Measurements from ENCODE around the gene CA12.

CA12 gene

DNA sequence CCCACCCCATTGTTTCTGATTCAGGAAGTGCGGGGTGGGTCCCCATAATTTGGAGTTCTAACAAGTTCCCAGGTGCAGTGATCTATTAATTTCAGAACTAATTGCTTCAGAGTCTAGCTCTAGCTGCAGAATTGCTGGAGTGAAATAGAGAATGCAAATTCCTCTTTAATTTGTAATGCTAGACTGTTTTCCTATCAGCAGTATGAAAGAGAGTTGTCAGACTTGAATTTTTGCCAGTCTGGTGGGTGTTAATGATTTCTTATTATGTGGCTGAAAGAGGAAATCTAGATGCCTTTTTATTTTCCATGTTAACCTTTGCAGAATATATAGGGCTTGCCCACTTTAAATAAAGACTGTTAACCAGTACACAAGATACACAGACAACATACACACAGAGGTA is 80.6 kb downstream of the CA12 start (continued):
- TF ChIP-seq ZNF565 (CRISPR knock-in tag; conservative IDR thresholded peaks at IDR 0.05; ENCODE audit: low read depth), result no peak
- no peak for TF ChIP-seq ZNF70 (CRISPR knock-in tag; IDR thresholded peaks at IDR 0.05)

DNA sequence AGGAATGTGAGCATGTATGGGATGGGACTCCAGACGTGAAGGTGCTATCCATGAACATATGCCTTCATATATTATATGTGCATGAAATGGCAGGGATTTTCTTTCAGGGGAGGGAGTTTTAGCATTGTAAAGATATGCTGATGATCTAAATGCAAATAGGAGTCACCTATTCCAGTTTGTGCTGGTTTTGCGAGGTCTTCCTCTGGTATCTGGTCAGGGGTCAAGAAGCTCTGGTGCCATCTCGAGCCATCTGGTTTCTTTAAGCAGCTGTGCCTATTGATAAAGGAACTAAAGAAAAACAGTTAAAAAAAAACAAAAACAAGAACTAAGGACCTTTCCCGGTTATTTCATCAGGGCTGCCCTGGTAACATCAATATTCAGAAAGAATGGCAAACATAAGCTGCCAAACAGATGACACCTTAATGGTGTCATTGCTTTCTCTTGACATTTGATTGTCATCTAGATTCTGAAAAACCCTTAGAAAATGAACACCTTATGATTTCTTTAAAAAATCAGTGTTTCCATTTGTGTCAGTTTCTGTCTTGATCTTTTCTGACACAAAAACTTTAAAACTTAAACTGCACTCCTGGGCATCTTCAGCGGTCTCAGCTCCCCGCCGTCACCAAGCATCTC is 81.6 kb downstream of the CA12 start:
- ATAC-seq, result no peak
- TF ChIP-seq BACH2 (CRISPR knock-in tag; IDR thresholded peaks at IDR 0.05; ENCODE audit: borderline replicate concordance), result no peak
- no peak for TF ChIP-seq ZFP30 (CRISPR knock-in tag; IDR thresholded peaks at IDR 0.05)
- TF ChIP-seq ARNTL (CRISPR knock-in tag; IDR thresholded peaks at IDR 0.05; ENCODE audit: borderline replicate concordance, low read depth), result no peak
- TF ChIP-seq CSDC2 (CRISPR knock-in tag; IDR thresholded peaks at IDR 0.05), result no peak
- TF ChIP-seq ZNF70 (CRISPR knock-in tag; IDR thresholded peaks at IDR 0.05), result no peak
- no peak for TF ChIP-seq ZNF8 (CRISPR knock-in tag; IDR thresholded peaks at IDR 0.05)
- TF ChIP-seq ESRRG (CRISPR knock-in tag; IDR thresholded peaks at IDR 0.05), result no peak
- TF ChIP-seq TCF4 (CRISPR knock-in tag; IDR thresholded peaks at IDR 0.05; ENCODE audit: borderline replicate concordance), result no peak
- TF ChIP-seq RARB (CRISPR knock-in tag; IDR thresholded peaks at IDR 0.05), result no peak
- no peak for TF ChIP-seq OSR1 (CRISPR knock-in tag; IDR thresholded peaks at IDR 0.05)
- TF ChIP-seq ZC3H10 (CRISPR knock-in tag; IDR thresholded peaks at IDR 0.05), result no peak
- no peak for TF ChIP-seq ISL1 (CRISPR knock-in tag; IDR thresholded peaks at IDR 0.05)
- TF ChIP-seq, protein P1, sequence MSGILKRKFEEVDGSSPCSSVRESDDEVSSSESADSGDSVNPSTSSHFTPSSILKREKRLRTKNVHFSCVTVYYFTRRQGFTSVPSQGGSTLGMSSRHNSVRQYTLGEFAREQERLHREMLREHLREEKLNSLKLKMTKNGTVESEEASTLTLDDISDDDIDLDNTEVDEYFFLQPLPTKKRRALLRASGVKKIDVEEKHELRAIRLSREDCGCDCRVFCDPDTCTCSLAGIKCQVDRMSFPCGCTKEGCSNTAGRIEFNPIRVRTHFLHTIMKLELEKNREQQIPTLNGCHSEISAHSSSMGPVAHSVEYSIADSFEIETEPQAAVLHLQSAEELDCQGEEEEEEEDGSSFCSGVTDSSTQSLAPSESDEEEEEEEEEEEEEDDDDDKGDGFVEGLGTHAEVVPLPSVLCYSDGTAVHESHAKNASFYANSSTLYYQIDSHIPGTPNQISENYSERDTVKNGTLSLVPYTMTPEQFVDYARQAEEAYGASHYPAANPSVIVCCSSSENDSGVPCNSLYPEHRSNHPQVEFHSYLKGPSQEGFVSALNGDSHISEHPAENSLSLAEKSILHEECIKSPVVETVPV (CRISPR knock-in tag; IDR thresholded peaks at IDR 0.05), result no peak
- TF ChIP-seq, protein P2, sequence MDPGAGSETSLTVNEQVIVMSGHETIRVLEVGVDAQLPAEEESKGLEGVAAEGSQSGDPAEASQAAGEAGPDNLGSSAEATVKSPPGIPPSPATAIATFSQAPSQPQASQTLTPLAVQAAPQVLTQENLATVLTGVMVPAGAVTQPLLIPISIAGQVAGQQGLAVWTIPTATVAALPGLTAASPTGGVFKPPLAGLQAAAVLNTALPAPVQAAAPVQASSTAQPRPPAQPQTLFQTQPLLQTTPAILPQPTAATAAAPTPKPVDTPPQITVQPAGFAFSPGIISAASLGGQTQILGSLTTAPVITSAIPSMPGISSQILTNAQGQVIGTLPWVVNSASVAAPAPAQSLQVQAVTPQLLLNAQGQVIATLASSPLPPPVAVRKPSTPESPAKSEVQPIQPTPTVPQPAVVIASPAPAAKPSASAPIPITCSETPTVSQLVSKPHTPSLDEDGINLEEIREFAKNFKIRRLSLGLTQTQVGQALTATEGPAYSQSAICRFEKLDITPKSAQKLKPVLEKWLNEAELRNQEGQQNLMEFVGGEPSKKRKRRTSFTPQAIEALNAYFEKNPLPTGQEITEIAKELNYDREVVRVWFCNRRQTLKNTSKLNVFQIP (CRISPR knock-in tag; IDR thresholded peaks at IDR 0.05; ENCODE audit: borderline replicate concordance, low read depth), result no peak
- TF ChIP-seq, protein P3, sequence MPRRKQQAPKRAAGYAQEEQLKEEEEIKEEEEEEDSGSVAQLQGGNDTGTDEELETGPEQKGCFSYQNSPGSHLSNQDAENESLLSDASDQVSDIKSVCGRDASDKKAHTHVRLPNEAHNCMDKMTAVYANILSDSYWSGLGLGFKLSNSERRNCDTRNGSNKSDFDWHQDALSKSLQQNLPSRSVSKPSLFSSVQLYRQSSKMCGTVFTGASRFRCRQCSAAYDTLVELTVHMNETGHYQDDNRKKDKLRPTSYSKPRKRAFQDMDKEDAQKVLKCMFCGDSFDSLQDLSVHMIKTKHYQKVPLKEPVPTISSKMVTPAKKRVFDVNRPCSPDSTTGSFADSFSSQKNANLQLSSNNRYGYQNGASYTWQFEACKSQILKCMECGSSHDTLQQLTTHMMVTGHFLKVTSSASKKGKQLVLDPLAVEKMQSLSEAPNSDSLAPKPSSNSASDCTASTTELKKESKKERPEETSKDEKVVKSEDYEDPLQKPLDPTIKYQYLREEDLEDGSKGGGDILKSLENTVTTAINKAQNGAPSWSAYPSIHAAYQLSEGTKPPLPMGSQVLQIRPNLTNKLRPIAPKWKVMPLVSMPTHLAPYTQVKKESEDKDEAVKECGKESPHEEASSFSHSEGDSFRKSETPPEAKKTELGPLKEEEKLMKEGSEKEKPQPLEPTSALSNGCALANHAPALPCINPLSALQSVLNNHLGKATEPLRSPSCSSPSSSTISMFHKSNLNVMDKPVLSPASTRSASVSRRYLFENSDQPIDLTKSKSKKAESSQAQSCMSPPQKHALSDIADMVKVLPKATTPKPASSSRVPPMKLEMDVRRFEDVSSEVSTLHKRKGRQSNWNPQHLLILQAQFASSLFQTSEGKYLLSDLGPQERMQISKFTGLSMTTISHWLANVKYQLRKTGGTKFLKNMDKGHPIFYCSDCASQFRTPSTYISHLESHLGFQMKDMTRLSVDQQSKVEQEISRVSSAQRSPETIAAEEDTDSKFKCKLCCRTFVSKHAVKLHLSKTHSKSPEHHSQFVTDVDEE (CRISPR knock-in tag; IDR thresholded peaks at IDR 0.05), result no peak
- TF ChIP-seq TOX (CRISPR knock-in tag; IDR thresholded peaks at IDR 0.05; ENCODE audit: borderline replicate concordance), result no peak
- TF ChIP-seq, protein P4, sequence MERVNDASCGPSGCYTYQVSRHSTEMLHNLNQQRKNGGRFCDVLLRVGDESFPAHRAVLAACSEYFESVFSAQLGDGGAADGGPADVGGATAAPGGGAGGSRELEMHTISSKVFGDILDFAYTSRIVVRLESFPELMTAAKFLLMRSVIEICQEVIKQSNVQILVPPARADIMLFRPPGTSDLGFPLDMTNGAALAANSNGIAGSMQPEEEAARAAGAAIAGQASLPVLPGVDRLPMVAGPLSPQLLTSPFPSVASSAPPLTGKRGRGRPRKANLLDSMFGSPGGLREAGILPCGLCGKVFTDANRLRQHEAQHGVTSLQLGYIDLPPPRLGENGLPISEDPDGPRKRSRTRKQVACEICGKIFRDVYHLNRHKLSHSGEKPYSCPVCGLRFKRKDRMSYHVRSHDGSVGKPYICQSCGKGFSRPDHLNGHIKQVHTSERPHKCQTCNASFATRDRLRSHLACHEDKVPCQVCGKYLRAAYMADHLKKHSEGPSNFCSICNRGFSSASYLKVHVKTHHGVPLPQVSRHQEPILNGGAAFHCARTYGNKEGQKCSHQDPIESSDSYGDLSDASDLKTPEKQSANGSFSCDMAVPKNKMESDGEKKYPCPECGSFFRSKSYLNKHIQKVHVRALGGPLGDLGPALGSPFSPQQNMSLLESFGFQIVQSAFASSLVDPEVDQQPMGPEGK (CRISPR knock-in tag; IDR thresholded peaks at IDR 0.05; ENCODE audit: borderline replicate concordance), result no peak
- no peak for TF ChIP-seq ZFP3 (CRISPR knock-in tag; IDR thresholded peaks at IDR 0.05)
- no peak for TF ChIP-seq SNAI2 (CRISPR knock-in tag; IDR thresholded peaks at IDR 0.05)
- no peak for TF ChIP-seq GLIS3 (CRISPR knock-in tag; IDR thresholded peaks at IDR 0.05)

DNA sequence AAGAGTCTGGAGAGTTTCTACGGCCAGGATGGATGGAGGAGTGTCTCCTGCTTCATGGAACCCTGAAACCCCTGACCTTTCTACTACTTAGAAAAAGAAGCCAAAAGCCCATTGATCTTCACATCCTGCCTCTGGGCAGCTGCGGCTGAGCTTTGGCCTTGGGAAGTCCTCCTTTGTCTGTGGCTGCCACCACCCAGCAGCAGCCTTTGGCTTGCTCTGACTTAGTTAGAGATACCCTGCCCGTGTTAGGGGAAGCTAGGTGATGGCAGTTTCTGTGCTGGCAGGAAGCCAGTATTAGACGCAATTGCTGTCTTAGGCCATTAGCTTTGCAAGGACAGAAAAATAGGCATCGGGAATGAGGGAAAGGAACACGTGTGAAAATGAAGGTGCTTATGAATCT is 85.5 kb downstream of the CA12 start:
- ATAC-seq, result no peak
- TF ChIP-seq ISL1 (CRISPR knock-in tag; IDR thresholded peaks at IDR 0.05) (no peak), ZNF70 (CRISPR knock-in tag; IDR thresholded peaks at IDR 0.05) (no peak)
- TF ChIP-seq, protein P5, sequence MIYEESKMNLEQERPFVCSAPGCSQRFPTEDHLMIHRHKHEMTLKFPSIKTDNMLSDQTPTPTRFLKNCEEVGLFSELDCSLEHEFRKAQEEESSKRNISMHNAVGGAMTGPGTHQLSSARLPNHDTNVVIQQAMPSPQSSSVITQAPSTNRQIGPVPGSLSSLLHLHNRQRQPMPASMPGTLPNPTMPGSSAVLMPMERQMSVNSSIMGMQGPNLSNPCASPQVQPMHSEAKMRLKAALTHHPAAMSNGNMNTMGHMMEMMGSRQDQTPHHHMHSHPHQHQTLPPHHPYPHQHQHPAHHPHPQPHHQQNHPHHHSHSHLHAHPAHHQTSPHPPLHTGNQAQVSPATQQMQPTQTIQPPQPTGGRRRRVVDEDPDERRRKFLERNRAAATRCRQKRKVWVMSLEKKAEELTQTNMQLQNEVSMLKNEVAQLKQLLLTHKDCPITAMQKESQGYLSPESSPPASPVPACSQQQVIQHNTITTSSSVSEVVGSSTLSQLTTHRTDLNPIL (CRISPR knock-in tag; IDR thresholded peaks at IDR 0.05; ENCODE audit: low read depth), result no peak
